Activated CD4-positive, alpha-beta T cell treated with anti-CD3 and anti-CD28 coated beads, Interleukin-2, amount 50 U/mL, for 1 hour (primary cell): Measurements from ENCODE around the gene PPP6R2.
"Not testable (repeated sequence)": the region's sequence is repeated elsewhere in the genome, so short reads cannot be mapped to it uniquely, and the experiment has no call there.

Source experiments
- DNase-seq: peaks from one replicate; pipeline ENCODE4 v3.0.0-alpha.2; 2020

The PPP6R2 gene

DNA sequence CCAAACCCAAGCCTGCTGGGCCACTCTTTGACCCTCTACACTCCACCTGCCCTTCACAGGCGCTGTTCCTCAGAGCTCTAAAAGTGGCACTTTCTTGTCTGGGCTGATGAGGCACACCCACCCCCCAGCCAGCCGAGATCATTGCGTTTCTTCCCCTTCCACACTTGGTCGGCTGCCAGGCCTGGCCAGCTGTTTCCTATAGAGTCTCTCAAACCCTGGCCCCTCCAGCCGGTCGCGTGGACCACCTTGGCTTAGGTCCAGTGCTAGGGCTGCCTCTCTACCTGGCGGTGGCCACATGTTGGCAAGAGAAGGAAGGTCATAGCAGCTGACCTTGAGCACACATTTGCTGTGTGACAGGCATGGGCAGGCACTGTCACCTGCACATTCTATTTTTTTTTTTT, 60.6 kb downstream of the PPP6R2 start:
- no peak for DNase-seq

DNA sequence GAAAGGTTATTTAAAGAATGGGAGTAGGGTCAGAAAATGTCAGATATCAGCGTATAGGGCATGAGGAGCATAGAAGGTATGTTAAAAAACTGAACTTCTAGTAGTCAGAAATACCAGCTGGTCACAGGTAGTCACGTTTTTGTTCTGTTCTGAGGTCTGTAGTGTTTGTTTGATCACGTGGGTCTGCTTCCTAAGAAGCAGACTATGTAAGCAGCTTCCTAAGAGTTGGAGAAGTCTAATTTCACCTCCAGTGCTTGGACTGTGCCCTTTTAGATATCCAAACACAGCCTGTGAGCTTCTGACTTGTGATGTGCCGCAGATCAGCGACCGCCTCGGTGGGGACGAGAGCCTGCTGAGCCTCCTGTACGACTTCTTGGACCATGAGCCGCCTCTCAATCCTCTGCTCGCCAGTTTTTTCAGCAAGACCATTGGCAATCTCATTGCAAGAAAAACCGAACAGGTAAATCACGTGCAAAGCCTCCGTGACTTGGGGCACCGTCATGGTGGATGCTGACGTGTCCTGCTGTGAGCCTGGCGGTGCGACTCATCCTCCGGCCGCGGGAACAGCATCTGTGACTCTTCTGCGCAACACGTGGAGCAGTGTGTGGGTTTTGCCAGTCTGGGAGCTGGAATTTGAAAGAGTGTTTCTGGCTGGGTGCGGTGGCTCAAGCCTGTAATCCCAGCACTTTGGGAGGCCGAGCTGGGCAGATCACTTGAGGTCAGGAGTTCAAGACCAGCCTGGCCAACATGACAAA, 63.5 kb downstream of the PPP6R2 start:
- DNase-seq: no peak

GRCh38 chr22:50408311-50408710, 65.2 kb downstream of the PPP6R2 start:
- DNase-seq: no peak

GRCh38 chr22:50408954-50409353, 65.8 kb downstream of the PPP6R2 start:
- DNase-seq: not testable (repeated sequence)

DNA sequence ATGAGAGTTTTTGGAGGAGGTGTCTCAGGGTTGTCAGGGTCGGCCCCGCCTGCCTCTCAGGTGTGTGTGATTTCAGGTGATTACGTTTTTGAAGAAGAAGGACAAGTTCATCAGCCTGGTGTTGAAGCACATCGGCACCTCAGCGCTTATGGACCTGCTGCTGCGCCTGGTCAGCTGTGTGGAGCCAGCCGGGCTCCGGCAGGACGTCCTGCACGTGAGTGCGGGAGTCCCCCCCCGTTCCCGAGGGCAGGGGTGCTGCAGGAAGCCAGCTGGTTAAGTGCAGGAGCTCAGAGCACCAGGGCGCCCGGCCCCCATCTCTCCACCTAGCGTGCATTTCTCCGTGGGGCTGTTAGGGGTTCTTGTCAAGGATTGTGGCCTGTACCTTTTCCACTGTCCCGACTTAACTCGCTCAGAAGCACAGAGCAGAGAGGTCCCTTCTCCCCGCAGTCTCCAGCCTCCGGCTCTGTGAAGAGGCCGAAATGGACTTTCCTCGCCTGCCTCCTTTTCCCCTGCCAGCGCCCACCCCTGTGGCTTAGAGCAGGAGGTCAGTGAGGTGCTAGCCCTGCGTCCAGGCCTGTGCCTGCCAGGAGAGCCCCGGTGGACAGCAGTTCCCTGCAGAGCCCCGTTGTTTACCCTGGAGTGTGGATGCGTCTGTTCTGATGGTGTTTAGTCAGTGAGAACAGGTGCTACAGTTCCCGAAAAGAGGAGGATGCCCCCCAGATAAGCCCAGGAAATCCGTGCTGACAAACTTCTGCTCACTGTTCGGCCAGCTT, 71.5 kb downstream of the PPP6R2 start:
- DNase-seq: no peak

DNA sequence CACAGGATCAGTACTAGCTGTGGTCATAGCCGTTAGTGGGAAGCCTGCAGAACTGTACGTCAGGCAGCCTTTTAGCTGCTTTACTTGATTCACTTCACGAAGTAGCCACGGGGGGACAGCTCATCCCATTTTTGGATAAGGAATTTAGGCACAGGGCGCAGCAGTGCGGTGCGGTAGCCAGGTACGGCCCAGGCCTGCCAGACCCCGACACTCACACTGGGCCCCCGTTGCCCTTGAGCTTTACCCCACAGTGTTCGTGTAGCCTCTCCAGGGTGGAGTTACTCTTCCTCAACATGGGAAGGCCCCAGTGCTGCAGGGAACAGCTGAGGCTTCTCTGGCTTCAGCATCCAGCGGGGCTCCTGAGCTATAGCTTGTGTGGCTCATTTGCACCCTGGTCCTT, 72.3 kb downstream of the PPP6R2 start:
- DNase-seq: no peak

DNA sequence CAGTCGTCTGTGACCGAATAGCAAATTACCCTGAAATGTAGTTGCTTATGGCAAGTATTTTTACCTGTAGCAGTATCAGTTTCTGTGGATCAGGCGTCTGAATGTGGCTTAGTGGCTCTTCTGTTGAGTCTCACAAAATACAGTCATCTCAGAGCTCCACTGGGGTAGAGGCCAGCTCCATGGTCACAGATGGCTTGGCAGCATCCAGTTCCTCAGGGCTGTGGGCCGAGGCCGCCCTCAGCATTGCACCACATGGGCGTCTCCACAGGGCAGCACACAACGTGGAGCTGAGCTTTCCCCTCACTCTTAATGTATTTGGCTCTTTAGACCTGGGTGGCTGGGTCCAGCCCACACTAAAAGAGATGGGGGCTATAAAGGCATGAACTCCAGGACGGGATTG, 73.9 kb downstream of the PPP6R2 start:
- no peak for DNase-seq

- no peak for DNase-seq
Measured at GRCh38 chr22:50417411-50418210, 74.5 kb downstream of the PPP6R2 start.

- DNase-seq: no peak
Measured at GRCh38 chr22:50418624-50419023, 75.5 kb downstream of the PPP6R2 start.

DNA sequence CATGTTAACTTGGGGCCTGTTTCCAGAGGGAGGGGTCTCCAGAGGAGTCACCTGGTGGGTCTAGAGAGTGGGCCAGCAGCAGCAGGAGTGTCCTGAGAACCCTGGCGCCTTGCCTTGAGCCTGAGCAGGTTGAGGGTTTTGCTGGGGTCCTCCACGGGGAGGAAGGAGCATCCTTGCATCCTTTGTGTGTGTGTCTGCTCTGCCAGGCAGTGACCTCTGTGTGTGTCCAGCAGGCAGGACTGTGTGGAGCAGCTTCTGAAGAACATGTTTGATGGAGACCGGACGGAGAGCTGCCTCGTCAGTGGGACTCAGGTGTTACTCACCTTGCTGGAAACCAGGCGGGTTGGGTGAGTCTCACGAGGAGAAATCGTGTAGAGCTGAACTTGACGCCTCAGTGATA, 76.0 kb downstream of the PPP6R2 start:
- no peak for DNase-seq

DNA sequence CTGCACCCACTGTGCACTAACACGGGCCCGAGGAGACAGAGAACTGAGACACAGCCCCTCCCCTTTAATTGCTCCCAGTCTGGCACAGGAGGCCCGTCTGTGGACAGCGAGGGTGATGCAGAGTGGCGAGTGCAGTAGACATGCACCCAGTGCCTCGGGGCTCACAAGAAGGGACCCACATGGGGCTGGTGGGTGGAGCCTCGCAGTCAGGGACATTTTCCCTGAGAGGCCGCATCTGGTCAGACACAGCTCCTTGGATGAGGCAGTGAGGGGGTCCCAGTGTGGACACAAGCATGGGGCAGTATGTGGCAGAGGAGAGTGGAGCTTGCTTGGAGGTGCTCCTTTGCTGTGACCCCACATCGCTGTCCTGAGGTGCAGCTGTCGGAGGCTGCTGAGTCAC, 76.9 kb downstream of the PPP6R2 start:
- DNase-seq: no peak

DNA sequence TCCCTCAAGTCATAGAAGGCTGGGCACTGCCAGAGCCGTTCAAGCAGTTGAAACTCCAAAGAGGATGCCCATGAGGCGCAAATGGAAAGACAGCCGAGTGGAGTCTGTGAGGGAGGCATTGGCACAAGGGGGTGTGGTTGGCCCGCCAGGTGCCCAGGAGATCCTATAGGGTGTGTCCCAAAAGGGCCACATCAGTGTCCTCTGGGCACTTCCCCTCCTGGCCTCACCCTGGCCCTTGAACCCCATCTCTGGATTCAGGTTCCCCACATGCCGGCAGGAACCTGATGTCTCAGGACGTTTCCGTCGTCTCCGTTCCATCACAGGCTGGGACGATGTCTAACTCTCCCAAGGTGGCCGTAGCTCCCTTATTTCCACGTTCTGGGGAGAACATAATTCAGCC, 77.5 kb downstream of the PPP6R2 start:
- no peak for DNase-seq

GRCh38 chr22:50422046-50422445, 78.9 kb downstream of the PPP6R2 start:
- no peak for DNase-seq

DNA sequence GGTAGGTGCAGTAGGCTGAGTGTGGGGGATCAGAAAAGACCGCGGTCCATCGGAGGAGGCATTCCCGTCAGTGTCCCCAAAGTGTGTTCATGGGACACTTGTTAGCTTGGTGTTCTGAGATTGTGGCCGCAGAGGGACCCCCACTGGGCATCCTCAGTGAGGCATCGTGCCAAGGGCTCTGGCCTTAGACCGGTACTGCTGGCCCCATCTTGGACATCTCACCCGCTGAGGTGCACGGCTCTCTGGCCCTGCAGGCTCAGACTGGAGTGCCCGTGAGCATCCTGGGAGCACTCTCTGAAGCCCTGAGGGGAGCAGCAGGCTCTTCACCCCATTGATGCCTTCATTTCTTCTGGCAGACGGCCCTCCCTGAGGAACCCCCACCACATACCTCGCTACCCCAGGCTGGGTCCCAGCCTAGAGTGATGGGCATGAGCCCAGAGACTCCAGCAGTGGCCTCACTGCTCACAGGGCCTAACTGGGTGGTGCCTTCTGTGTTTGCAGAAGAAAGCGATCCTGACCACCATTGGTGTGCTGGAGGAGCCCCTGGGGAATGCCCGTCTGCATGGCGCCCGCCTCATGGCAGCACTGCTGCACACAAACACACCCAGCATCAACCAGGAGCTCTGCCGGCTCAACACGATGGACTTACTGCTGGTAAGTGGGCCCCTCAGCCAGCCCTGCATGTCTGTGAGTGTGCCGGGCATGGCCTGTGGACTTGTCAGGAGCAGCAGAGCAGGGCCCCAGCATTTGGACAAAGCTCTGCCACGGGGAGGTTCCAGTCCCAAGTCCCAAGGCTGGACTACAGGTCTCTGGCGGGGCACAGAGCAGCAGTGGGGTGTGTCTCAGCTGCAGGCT, 80.1 kb downstream of the PPP6R2 start:
- no peak for DNase-seq

DNA sequence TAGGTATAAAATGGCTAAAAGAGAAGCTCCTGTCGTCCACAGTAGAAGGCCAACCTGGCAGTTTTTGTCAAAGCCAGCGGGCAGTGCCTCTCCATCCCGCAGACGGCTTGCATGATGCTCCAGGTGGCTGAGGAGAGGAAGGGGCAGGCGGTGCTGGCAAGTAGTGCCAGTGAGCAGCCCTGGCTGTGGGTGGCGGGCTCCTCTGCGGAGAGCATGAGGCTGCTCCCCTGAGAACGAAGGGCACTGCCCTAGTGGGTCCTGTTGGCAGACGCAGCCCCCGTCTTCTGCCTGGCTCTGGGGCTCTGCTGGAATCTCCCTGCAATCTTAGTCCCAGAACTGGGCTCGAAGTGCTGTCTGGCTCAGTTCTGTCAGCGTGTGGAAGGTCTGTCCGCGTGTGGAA, 80.8 kb downstream of the PPP6R2 start:
- no peak for DNase-seq

GRCh38 chr22:50425179-50425916, 82.2 kb downstream of the PPP6R2 start:
- DNase-seq: no peak

DNA sequence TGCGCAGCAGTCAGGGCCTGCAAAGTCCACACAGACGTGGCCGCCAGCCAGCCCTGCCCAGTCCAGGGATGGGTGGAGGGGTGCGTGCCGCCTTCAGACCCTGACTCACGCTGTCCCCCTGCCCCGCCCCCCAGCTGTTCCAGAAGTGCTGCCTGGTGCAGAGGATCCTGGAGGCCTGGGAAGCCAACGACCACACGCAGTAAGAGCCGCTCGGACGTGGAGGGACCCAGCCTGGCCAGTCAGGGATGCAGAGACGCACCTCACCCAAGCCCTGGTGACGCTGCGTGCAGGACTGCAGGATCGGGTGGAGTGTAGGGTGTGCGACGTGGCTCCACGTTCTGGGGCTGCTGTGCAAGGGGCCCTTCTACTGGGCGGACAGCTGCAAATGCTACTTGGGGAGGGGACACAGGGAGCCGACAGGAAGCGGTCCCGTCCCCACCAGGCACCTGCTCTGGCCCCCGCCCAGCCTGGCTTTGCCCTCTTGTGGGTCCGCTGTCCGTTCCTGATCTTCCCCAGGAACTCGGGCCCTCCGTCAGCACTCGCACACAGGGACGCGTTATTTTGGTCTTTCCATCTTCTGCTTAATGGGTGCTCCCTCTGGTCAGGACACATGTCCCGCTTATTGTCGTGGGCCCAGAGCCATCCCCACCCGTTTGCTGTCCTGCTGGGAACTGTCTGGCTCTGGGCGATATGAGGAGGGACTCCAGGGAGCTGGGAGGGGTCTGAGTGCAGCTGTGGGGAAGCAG, 89.2 kb downstream of the PPP6R2 start:
- no peak for DNase-seq

DNA sequence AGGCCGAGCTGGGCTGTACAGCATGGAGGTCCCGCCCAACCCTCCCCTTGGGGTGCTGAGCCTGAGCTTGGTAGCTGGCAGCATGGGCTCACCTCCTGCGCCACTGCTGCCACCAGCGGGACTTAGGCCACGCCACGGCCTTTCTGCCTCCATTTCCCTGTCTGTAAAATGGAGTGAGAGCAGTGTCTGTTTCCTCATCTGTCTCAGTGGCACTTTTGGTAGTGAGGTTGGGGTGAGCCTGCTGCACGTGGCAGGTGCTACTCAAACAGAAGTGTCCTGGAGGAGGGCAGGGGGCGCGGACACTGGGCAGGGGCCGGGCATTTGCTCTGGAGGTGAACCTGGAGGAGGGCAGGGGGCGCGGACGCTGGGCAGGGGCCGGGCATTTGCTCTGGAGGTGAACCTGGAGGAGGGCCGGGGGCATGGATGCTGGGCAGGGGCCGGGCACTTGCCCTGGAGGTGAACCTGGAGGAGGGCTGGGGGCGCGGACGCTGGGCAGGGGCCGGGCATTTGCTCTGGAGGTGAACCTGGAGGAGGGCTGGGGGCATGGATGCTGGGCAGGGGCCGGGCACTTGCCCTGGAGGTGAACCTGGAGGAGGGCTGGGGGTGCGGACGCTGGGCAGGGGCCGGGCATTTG, 89.9 kb downstream of the PPP6R2 start:
- DNase-seq: not testable (repeated sequence)

GRCh38 chr22:50434849-50435248, 91.7 kb downstream of the PPP6R2 start:
- DNase-seq: no peak

DNA sequence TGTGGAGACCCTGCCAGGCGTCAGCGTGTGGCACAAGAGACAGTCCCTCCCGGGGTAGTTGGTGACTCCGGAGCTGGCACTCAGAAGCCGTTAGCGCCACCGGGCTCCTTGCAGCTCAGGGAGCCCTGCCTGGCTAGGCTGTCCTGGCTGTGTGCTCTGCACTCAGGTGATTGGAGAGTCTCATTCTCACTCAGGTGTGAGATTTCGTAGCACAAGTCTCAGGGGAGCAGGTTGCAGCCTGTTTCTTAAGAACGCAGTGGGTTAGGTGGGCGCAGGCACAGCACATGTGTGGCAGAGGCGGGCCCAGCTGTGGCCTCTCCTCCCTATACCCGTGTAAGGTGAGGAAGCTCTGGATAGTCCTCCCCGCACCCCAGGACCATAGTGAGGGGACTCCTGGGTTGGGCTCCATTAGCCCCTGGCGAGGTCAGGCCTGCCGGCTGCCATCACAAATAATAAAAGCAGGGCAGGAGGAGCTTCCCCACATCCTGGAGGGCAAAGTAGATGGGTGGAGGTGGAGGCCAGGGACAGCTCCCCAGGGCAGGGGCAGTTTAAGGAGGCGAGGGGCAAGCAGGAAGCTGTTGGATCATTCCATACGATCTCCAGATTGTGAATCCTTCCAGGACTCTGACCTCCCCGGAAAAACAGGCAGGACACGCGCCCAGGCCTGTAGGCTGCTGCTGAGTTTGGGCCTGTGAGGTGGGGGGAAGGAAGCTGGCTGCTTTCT, 92.3 kb downstream of the PPP6R2 start:
- no peak for DNase-seq
